HEK293 (cell line): ENCODE data around the gene SMARCD3.

Source experiments
- KLF16 ChIP-seq: fragments of 450-650 bp; formaldehyde crosslinking; IDR thresholded peaks from 2 replicates; pipeline ENCODE4 v1.5.1; 2017; ENCODE audit warnings: missing biosample characterization, missing genetic modification characterization
- ZBTB17 ChIP-seq: fragments of 450-650 bp; formaldehyde crosslinking; IDR thresholded peaks from 2 replicates; pipeline ENCODE4 v1.5.1; 2016; ENCODE audit warnings: missing biosample characterization, missing genetic modification characterization
- ZNF2 ChIP-seq: fragments of 450-650 bp; formaldehyde crosslinking; IDR thresholded peaks from 2 replicates; pipeline ENCODE4 v1.5.1; 2016; ENCODE audit warnings: missing biosample characterization, missing genetic modification characterization
- ZNF660 ChIP-seq: fragments of 450-650 bp; IDR thresholded peaks from 2 replicates; pipeline ENCODE4 v1.5.1; 2018; ENCODE audit warnings: missing biosample characterization, mild to moderate bottlenecking, missing genetic modification characterization
- ZNF792 ChIP-seq: fragments of 450-650 bp; formaldehyde crosslinking; IDR thresholded peaks from 2 replicates; pipeline ENCODE4 v1.5.1; 2016; ENCODE audit warnings: missing biosample characterization, missing genetic modification characterization
- TF ChIP-seq, protein P1 (sequence below): fragments of 450-650 bp; formaldehyde crosslinking; IDR thresholded peaks from 2 replicates; pipeline ENCODE4 v1.5.1; 2016; ENCODE audit warnings: missing biosample characterization, missing genetic modification characterization
- TF ChIP-seq, protein P2 (sequence below): fragments of 450-650 bp; formaldehyde crosslinking; IDR thresholded peaks from 2 replicates; pipeline ENCODE4 v1.5.1; 2016; ENCODE audit warnings: missing biosample characterization, missing genetic modification characterization

DNA sequence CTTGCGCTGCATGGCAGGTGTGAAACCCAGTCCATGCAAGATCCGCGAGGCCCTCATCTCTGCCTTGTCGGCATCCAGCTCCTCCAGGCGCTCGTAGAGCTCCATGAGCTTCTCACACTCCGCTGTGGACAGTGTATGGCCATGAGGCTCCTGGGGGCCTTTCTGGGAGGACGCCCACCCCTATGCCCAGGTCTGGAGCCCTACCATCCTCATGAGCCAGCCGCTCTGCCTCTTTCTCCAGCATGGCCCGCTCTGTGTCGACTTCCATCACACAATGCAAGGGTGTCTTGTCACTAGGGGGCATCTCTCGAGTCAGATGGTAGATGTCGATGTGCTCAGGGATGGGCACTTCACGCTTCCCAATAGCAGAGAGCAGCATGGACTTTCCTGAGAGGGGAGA lies 24.8 kb downstream of the SMARCD3 start:
- no peak for TF ChIP-seq ZNF2
- TF ChIP-seq, protein P1, sequence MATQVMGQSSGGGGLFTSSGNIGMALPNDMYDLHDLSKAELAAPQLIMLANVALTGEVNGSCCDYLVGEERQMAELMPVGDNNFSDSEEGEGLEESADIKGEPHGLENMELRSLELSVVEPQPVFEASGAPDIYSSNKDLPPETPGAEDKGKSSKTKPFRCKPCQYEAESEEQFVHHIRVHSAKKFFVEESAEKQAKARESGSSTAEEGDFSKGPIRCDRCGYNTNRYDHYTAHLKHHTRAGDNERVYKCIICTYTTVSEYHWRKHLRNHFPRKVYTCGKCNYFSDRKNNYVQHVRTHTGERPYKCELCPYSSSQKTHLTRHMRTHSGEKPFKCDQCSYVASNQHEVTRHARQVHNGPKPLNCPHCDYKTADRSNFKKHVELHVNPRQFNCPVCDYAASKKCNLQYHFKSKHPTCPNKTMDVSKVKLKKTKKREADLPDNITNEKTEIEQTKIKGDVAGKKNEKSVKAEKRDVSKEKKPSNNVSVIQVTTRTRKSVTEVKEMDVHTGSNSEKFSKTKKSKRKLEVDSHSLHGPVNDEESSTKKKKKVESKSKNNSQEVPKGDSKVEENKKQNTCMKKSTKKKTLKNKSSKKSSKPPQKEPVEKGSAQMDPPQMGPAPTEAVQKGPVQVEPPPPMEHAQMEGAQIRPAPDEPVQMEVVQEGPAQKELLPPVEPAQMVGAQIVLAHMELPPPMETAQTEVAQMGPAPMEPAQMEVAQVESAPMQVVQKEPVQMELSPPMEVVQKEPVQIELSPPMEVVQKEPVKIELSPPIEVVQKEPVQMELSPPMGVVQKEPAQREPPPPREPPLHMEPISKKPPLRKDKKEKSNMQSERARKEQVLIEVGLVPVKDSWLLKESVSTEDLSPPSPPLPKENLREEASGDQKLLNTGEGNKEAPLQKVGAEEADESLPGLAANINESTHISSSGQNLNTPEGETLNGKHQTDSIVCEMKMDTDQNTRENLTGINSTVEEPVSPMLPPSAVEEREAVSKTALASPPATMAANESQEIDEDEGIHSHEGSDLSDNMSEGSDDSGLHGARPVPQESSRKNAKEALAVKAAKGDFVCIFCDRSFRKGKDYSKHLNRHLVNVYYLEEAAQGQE (tag by site-specific recombination): no peak
- no peak for TF ChIP-seq ZBTB17 (tag by site-specific recombination)
- TF ChIP-seq, protein P2, sequence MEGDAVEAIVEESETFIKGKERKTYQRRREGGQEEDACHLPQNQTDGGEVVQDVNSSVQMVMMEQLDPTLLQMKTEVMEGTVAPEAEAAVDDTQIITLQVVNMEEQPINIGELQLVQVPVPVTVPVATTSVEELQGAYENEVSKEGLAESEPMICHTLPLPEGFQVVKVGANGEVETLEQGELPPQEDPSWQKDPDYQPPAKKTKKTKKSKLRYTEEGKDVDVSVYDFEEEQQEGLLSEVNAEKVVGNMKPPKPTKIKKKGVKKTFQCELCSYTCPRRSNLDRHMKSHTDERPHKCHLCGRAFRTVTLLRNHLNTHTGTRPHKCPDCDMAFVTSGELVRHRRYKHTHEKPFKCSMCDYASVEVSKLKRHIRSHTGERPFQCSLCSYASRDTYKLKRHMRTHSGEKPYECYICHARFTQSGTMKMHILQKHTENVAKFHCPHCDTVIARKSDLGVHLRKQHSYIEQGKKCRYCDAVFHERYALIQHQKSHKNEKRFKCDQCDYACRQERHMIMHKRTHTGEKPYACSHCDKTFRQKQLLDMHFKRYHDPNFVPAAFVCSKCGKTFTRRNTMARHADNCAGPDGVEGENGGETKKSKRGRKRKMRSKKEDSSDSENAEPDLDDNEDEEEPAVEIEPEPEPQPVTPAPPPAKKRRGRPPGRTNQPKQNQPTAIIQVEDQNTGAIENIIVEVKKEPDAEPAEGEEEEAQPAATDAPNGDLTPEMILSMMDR (tag by site-specific recombination): no peak
- no peak for TF ChIP-seq ZNF660 (tag by site-specific recombination)
- TF ChIP-seq KLF16: no peak
- no peak for TF ChIP-seq ZNF792 (tag by site-specific recombination)
